M059J (cell line): ENCODE data around the gene F9. TPM values are rescaled to one million over a fixed set of nuclear protein-coding genes. Genes with fewer than 3 reads are reported as not detected.

ENCODE experiments used
- DNase-seq: peaks from one replicate; pipeline ENCODE4 v3.0.0-alpha.2; 2012; ENCODE audit warnings: low read depth
- total RNA-seq: library from RNA; depleted of rRNA; stranded (reverse); fragments of >200 nt; shearing (Covaris generic); gene quantifications from 2 replicates; pipeline ENCODE4 v1.2.3, GENCODE V29; 2014; rRNA removed

F9 gene
- total RNA-seq, 1 experiment from 2014 or later, result not detected

GRCh38 chrX:139600105-139600504 is 69.6 kb downstream of the F9 start:
- DNase-seq, result no peak

Other genes with a start within 250 kb of the F9 start
- not detected in 2 replicates for gene MCF2, start 177.4 kb downstream of the F9 start, total RNA-seq